Panc1 (cell line): ENCODE data around the gene FGD1. TPM values are rescaled to one million over a fixed set of nuclear protein-coding genes. Genes with fewer than 3 reads are reported as not detected.

Experiments used
- ATAC-seq: fragments of 200-7000 bp; cut with Tn5 transposase; 2 replicates; pipeline ENCODE4 v1.9.1; 2020; ENCODE audit warnings: mild to moderate bottlenecking, moderate library complexity
- BruUV-seq: library from RNA; stranded (reverse); fragments of 400-500 nt; replicated peaks from 2 replicates; lab custom pipeline; 2021; lab: Mats Ljungman, UMichigan
- CTCF ChIA-PET: fragments of 300-600 bp; sonication (Branson Sonifier 250); formaldehyde crosslinking; loops from one replicate; lab custom pipeline; 2022; ENCODE audit warnings: antibody characterized with exemption; lab: Charles Lee
- POLR2A ChIA-PET: fragments of 300-600 bp; sonication (Branson Sonifier 250); formaldehyde crosslinking; loops from one replicate; lab custom pipeline; 2022; ENCODE audit warnings: antibody characterized with exemption; lab: Charles Lee
- DNase-seq: peaks from one replicate; pipeline ENCODE4 v3.0.0-alpha.2; 2010; ENCODE audit warnings: low read depth, low spot score
- H3K27ac ChIP-seq: 2 replicates; pipeline ENCODE4 v1.5.1; 2011; ENCODE audit warnings: mild to moderate bottlenecking, low read length, inconsistent platforms
- H3K27me3 ChIP-seq: fragments of 200-500 bp; sonication (Bioruptor generic); 2 replicates; pipeline ENCODE4 v1.6.0; 2014; ENCODE audit warnings: low read length, inconsistent platforms; ENCODE audit not compliant: control insufficient read depth, insufficient read depth
- H3K36me3 ChIP-seq: fragments of 200-500 bp; sonication (Bioruptor generic); 2 replicates; pipeline ENCODE4 v1.5.1; 2014; ENCODE audit warnings: inconsistent platforms, mild to moderate bottlenecking, low read length, moderate library complexity; ENCODE audit not compliant: control insufficient read depth, insufficient read depth
- H3K4me1 ChIP-seq: 2 replicates; pipeline ENCODE4 v1.5.1; 2011; ENCODE audit warnings: inconsistent platforms, mild to moderate bottlenecking, low read length, moderate library complexity; ENCODE audit not compliant: control insufficient read depth, insufficient read depth
- H3K4me3 ChIP-seq, 2 experiments: 2 replicates each; pipeline ENCODE4 v1.5.1; 2011 to 2012; ENCODE audit warnings: low read depth in 2 of 2, low read length in 2 of 2, mild to moderate bottlenecking in 2 of 2, inconsistent platforms in 1 of 2, moderate library complexity in 1 of 2
- H3K9me3 ChIP-seq: fragments of 200-500 bp; sonication (Bioruptor generic); 2 replicates; pipeline ENCODE4 v1.5.1; 2014; ENCODE audit warnings: low read depth, mild to moderate bottlenecking, inconsistent platforms, low read length, moderate library complexity; ENCODE audit not compliant: control insufficient read depth, insufficient read depth
- POLR2AphosphoS5 ChIP-seq: IDR thresholded peaks from 2 replicates; pipeline ENCODE4 v1.6.1; 2012; ENCODE audit warnings: mild to moderate bottlenecking, low read depth, low read length, moderate library complexity
- SIN3A ChIP-seq: IDR thresholded peaks from 2 replicates; pipeline ENCODE4 v1.6.1; 2012; ENCODE audit warnings: low read depth, mild to moderate bottlenecking, low read length, moderate library complexity, borderline replicate concordance; ENCODE audit not compliant: insufficient read depth
- TCF7L2 ChIP-seq: IDR thresholded peaks from 2 replicates; pipeline ENCODE4 v1.6.1; 2011; ENCODE audit warnings: mild to moderate bottlenecking, low read depth, low read length, inconsistent platforms
- in situ Hi-C: cut with HindIII; loops from 2 replicates; pipeline ENCODE4 v1.10.0; 2016; ENCODE audit warnings: low sequenced_read_pairs, low pct_unique_long_range_greater_than_20kb
- intact Hi-C: fragments of 100-400 bp; cut with micrococcal nuclease; formaldehyde crosslinking; loops from one replicate; pipeline ENCODE4 v1.10.0; 2022; ENCODE audit not compliant: unreplicated experiment
- total RNA-seq: library from RNA; stranded (reverse); gene quantifications from one replicate; pipeline ENCODE4 v1.2.1, GENCODE V29; 2021; ENCODE audit not compliant: unreplicated experiment
- TF ChIP-seq, protein P1 (sequence below), 2 experiments: IDR thresholded peaks; 2 replicates each; pipeline ENCODE4 v1.6.1; 2011 to 2012; ENCODE audit warnings: low read depth in 2 of 2, control low read depth in 1 of 2, low read length in 1 of 2, mild to moderate bottlenecking in 1 of 2, moderate library complexity in 1 of 2; ENCODE audit not compliant: insufficient read depth in 1 of 2
- TF ChIP-seq, protein P2 (sequence below): fragments of 450-650 bp; IDR thresholded peaks from 2 replicates; pipeline ENCODE4 v1.5.1; 2017; ENCODE audit warnings: mild to moderate bottlenecking

The FGD1 gene
- total RNA-seq, 1 experiment from 2014 or later = 14.1 TPM

DNA sequence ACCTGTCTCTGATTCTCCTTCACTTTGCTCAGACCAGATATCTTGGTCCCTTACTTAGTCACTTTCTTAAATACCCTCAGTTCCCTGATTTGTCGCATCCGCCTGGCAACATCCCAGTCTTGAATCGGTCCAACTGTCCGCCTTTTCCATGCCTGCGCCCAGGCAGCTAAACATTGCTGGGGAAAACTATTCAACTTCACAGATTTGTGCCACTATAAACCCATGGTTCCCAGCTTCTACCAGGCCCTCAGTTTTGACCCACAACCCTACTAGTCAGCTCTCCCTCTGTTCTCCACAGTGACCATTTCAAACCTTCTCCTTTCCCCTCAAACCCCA, 451 bp upstream of the FGD1 start:
- ChIA-PET POLR2A (no interaction called here), CTCF (no interaction called here)
- no peak for ATAC-seq
- H3K36me3 ChIP-seq = no peaks in the 10 kb centered on the region
- in situ Hi-C loops = no loop called here
- peak overlapping the region; percentile 77 for H3K27ac ChIP-seq
- TF ChIP-seq POLR2AphosphoS5 (no peak), SIN3A (no peak), TCF7L2 (no peak)
- TF ChIP-seq, protein P1, sequence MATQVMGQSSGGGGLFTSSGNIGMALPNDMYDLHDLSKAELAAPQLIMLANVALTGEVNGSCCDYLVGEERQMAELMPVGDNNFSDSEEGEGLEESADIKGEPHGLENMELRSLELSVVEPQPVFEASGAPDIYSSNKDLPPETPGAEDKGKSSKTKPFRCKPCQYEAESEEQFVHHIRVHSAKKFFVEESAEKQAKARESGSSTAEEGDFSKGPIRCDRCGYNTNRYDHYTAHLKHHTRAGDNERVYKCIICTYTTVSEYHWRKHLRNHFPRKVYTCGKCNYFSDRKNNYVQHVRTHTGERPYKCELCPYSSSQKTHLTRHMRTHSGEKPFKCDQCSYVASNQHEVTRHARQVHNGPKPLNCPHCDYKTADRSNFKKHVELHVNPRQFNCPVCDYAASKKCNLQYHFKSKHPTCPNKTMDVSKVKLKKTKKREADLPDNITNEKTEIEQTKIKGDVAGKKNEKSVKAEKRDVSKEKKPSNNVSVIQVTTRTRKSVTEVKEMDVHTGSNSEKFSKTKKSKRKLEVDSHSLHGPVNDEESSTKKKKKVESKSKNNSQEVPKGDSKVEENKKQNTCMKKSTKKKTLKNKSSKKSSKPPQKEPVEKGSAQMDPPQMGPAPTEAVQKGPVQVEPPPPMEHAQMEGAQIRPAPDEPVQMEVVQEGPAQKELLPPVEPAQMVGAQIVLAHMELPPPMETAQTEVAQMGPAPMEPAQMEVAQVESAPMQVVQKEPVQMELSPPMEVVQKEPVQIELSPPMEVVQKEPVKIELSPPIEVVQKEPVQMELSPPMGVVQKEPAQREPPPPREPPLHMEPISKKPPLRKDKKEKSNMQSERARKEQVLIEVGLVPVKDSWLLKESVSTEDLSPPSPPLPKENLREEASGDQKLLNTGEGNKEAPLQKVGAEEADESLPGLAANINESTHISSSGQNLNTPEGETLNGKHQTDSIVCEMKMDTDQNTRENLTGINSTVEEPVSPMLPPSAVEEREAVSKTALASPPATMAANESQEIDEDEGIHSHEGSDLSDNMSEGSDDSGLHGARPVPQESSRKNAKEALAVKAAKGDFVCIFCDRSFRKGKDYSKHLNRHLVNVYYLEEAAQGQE (IDR thresholded peaks at IDR 0.05; ENCODE audit: insufficient read depth in 1 of 2, low read depth in 2 of 2, low read length in 1 of 2) = no peak
- TF ChIP-seq, protein P2, sequence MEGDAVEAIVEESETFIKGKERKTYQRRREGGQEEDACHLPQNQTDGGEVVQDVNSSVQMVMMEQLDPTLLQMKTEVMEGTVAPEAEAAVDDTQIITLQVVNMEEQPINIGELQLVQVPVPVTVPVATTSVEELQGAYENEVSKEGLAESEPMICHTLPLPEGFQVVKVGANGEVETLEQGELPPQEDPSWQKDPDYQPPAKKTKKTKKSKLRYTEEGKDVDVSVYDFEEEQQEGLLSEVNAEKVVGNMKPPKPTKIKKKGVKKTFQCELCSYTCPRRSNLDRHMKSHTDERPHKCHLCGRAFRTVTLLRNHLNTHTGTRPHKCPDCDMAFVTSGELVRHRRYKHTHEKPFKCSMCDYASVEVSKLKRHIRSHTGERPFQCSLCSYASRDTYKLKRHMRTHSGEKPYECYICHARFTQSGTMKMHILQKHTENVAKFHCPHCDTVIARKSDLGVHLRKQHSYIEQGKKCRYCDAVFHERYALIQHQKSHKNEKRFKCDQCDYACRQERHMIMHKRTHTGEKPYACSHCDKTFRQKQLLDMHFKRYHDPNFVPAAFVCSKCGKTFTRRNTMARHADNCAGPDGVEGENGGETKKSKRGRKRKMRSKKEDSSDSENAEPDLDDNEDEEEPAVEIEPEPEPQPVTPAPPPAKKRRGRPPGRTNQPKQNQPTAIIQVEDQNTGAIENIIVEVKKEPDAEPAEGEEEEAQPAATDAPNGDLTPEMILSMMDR = no peak
- H3K27me3 ChIP-seq = no peaks in the 10 kb centered on the region
- H3K4me1 ChIP-seq = peaks cover 11% of the 10 kb centered on the region
- BruUV-seq = no TSS peak
- intact Hi-C loops = no loop called here
- peak overlapping the region; percentile 54 to 63 for H3K4me3 ChIP-seq
- DNase-seq = no peak
- no peaks in the 10 kb centered on the region for H3K9me3 ChIP-seq

DNA sequence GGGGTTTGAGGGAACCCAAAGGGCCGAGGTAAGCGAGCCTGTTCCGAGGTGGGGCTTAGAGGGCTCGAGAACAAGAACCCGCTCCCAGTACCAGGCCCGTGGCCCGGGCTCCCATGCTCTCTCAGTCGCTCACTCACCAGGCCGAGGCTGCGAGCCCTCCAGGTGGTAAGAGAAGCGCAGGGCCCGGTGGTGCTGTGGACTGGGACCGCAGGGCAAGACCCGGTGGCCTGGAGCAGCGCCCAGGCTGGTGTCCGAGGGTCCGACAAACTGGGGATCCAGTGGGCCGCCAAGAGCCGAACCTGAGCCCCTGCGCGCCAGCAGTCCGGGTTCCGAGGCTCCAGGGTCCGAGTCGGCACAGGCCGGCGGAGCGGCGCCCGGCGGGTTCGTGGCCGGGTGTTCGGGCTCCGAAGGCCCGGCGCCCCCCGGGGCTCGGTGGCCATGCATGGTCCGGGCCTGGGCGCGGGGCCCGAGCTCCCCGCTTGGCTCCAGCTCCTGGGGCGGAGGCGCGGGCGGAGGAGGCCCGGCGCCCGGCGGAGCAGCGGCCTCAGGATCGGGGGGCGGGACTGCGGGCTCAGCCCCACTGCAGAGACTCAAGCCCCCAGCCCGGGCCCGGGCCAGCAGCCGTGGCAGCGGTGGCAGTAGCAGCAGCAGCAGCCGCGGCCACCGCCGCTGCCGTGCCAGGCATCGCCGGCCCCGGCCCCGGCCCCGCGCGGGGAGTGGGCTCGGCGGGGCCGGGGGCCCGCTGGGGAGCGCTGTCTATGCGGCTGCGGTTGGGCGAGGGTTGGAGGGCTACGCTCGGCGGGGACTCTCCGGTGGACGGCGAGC, 833 bp downstream of the FGD1 start:
- no peak for TF ChIP-seq POLR2AphosphoS5
- TF ChIP-seq, protein P2 = no peak; the same call in 1 of the 2 replicates
- no peak for TF ChIP-seq TCF7L2
- no peak for TF ChIP-seq SIN3A
- TF ChIP-seq, protein P1 (IDR thresholded peaks at IDR 0.05; ENCODE audit: insufficient read depth in 1 of 2, low read depth in 2 of 2, low read length in 1 of 2) = no peak
- no peaks in the 10 kb centered on the region for H3K36me3 ChIP-seq
- BruUV-seq = no TSS peak
- ATAC-seq (peak; percentile 55), DNase-seq (no peak)
- H3K4me3 ChIP-seq = peak overlapping the region; percentile 54 to 63
- no peaks in the 10 kb centered on the region for H3K9me3 ChIP-seq
- H3K4me1 ChIP-seq = peaks cover 11% of the 10 kb centered on the region
- in situ Hi-C loops = no loop called here
- peak overlapping the region; percentile 63 for H3K27ac ChIP-seq
- intact Hi-C loops = no loop called here
- CTCF ChIA-PET = no interaction called here
- H3K27me3 ChIP-seq = no peaks in the 10 kb centered on the region
- POLR2A ChIA-PET = no interaction called here
